HepG2 (cell line): ENCODE measurements around the gene ACVR2A. TPM values are rescaled to one million over a fixed set of nuclear protein-coding genes. Genes with fewer than 3 reads are reported as not detected.

Experiments
- ARHGAP35 ChIP-seq: sonication (generic); formaldehyde crosslinking; IDR thresholded peaks from 2 replicates; pipeline ENCODE4 v1.9.0; 2022; ENCODE audit warnings: mild to moderate bottlenecking, inconsistent platforms, moderate library complexity, missing genetic modification reagents, borderline replicate concordance
- CEBPB ChIP-seq: IDR thresholded peaks from 2 replicates; pipeline ENCODE4 v1.6.1; 2011; ENCODE audit warnings: low read depth, low read length, improper control_type of control experiment, borderline replicate concordance
- DR1 ChIP-seq: sonication (generic); formaldehyde crosslinking; IDR thresholded peaks from 2 replicates; pipeline ENCODE4 v1.8.0; 2021; ENCODE audit warnings: mild to moderate bottlenecking, missing genetic modification reagents, inconsistent platforms
- IKZF1 ChIP-seq: fragments of 450-650 bp; IDR thresholded peaks from 2 replicates; pipeline ENCODE4 v1.7.1; 2016
- KLF13 ChIP-seq: sonication (generic); formaldehyde crosslinking; IDR thresholded peaks from 2 replicates; pipeline ENCODE4 v1.4.0; 2020; ENCODE audit warnings: mild to moderate bottlenecking, missing genetic modification reagents
- LCORL ChIP-seq, 2 experiments: fragments of 450-650 bp in 1 of 2; sonication (generic) in 1 of 2; formaldehyde crosslinking in 1 of 2; IDR thresholded peaks; 2 replicates each; pipeline versions ENCODE4 v1.5.0 to v1.6.1; 2017 to 2020; ENCODE audit warnings: antibody characterized with exemption in 1 of 2, missing genetic modification reagents in 1 of 2
- MIER2 ChIP-seq: IDR thresholded peaks from 2 replicates; pipeline ENCODE4 v1.6.1; 2016; ENCODE audit warnings: missing biosample characterization, missing genetic modification reagents
- MTA3 ChIP-seq: sonication (generic); formaldehyde crosslinking; IDR thresholded peaks from 2 replicates; pipeline ENCODE4 v1.4.0; 2020; ENCODE audit warnings: missing genetic modification reagents
- NAIF1 ChIP-seq: sonication (generic); formaldehyde crosslinking; IDR thresholded peaks from 2 replicates; pipeline ENCODE4 v1.5.0; 2020; ENCODE audit warnings: mild to moderate bottlenecking, missing genetic modification reagents, borderline replicate concordance
- SNAI1 ChIP-seq: sonication (generic); formaldehyde crosslinking; IDR thresholded peaks from 2 replicates; pipeline ENCODE4 v1.5.0; 2020; ENCODE audit warnings: mild to moderate bottlenecking, missing genetic modification reagents, borderline replicate concordance
- THAP11 ChIP-seq: IDR thresholded peaks from 2 replicates; pipeline ENCODE4 v1.6.1; 2016; ENCODE audit warnings: missing biosample characterization, missing genetic modification reagents
- ZFP1 ChIP-seq: IDR thresholded peaks from 2 replicates; pipeline ENCODE4 v1.6.1; 2016
- ZFP36L1 ChIP-seq: sonication (generic); formaldehyde crosslinking; IDR thresholded peaks from 2 replicates; pipeline ENCODE4 v1.8.0; 2022; ENCODE audit warnings: mild to moderate bottlenecking, missing genetic modification reagents, moderate library complexity
- ZMAT3 ChIP-seq: sonication (generic); formaldehyde crosslinking; conservative IDR thresholded peaks from 2 replicates; pipeline ENCODE4 v1.7.0; 2021; ENCODE audit warnings: missing genetic modification reagents
- ZMYM4 ChIP-seq: sonication (generic); formaldehyde crosslinking; IDR thresholded peaks from 2 replicates; pipeline ENCODE4 v1.8.1; 2023; ENCODE audit warnings: mild to moderate bottlenecking, missing genetic modification reagents
- ZNF124 ChIP-seq: sonication (generic); formaldehyde crosslinking; IDR thresholded peaks from 2 replicates; pipeline ENCODE4 v1.4.0; 2020; ENCODE audit warnings: missing genetic modification reagents
- ZNF180 ChIP-seq: sonication (generic); formaldehyde crosslinking; IDR thresholded peaks from 2 replicates; pipeline ENCODE4 v1.4.0; 2020; ENCODE audit warnings: low read depth, missing genetic modification reagents, borderline replicate concordance
- ZNF543 ChIP-seq: sonication (generic); formaldehyde crosslinking; IDR thresholded peaks from 2 replicates; pipeline ENCODE4 v1.4.0; 2020; ENCODE audit warnings: mild to moderate bottlenecking, missing genetic modification reagents
- ZNF773 ChIP-seq: sonication (generic); formaldehyde crosslinking; IDR thresholded peaks from 2 replicates; pipeline ENCODE4 v1.4.0; 2020; ENCODE audit warnings: missing genetic modification reagents, borderline replicate concordance
- ZNF883 ChIP-seq: sonication (generic); formaldehyde crosslinking; IDR thresholded peaks from 2 replicates; pipeline ENCODE4 v1.5.1; 2020; ENCODE audit warnings: mild to moderate bottlenecking, missing genetic modification reagents; ENCODE audit errors: not compliant biosample characterization
- polyA plus RNA-seq, 8 experiments: library from polyadenylated mRNA; depleted of rRNA in 3 of 8; stranded (reverse) in 7 of 8; unstranded in 1 of 8; fragments of >200 nt; fragmentation: Illumina TruSeq in 4 of 8; extraction: Trizol in 4 of 8; gene quantifications; 2 replicates each; pipeline versions ENCODE4 v1.2.1 to v1.2.3, GENCODE V29; 2011 to 2016; ENCODE audit warnings: low read depth in 4 of 8, missing spikeins in 1 of 8, mixed read lengths in 1 of 8; ENCODE audit not compliant: insufficient read depth in 1 of 8
- total RNA-seq, 5 experiments: library from RNA; depleted of rRNA; stranded (reverse); fragments of >200 nt; fragmentation: Illumina TruSeq; extraction: Trizol; gene quantifications; 2 replicates each; pipeline ENCODE4 v1.2.3, GENCODE V29; 2016; ENCODE audit warnings: low read depth in 1 of 5
- TF ChIP-seq, protein P1 (sequence below): sonication (generic); formaldehyde crosslinking; IDR thresholded peaks from 2 replicates; pipeline ENCODE4 v1.8.1; 2022; ENCODE audit warnings: low read depth, mild to moderate bottlenecking, missing genetic modification reagents
- TF ChIP-seq, protein P2 (sequence below): sonication (generic); formaldehyde crosslinking; conservative IDR thresholded peaks from 2 replicates; pipeline ENCODE4 v1.8.1; 2023; ENCODE audit warnings: missing genetic modification reagents
- TF ChIP-seq, protein P3 (sequence below): sonication (generic); formaldehyde crosslinking; IDR thresholded peaks from 2 replicates; pipeline ENCODE4 v1.5.1; 2020; ENCODE audit warnings: mild to moderate bottlenecking, missing genetic modification reagents, moderate library complexity

ACVR2A gene
- total and polyA plus RNA-seq, 2 of the 13 experiments (the other 11 are each of a cell fraction or from before 2014, with no cell fraction given) = 8.3 to 18.0 TPM

DNA sequence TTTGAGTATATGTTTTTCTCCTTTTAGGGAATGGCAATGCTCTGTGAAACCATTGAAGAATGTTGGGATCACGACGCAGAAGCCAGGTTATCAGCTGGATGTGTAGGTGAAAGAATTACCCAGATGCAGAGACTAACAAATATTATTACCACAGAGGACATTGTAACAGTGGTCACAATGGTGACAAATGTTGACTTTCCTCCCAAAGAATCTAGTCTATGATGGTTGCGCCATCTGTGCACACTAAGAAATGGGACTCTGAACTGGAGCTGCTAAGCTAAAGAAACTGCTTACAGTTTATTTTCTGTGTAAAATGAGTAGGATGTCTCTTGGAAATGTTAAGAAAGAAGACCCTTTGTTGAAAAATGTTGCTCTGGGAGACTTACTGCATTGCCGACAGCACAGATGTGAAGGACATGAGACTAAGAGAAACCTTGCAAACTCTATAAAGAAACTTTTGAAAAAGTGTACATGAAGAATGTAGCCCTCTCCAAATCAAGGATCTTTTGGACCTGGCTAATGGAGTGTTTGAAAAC is 82.3 kb downstream of the ACVR2A start (continued):
- no peak for TF ChIP-seq SNAI1 (CRISPR knock-in tag)
- TF ChIP-seq KLF13 = no peak
- TF ChIP-seq ARHGAP35 (CRISPR knock-in tag) = no peak
- no peak for TF ChIP-seq LCORL (IDR thresholded peaks at IDR 0.05)
- peak; percentile 73; the same call in 1 of the 2 replicates for TF ChIP-seq LCORL (CRISPR knock-in tag; IDR thresholded peaks at IDR 0.05)
- TF ChIP-seq ZNF883 (CRISPR knock-in tag) = no peak
- no peak; the same call in none of the 2 replicates for TF ChIP-seq ZFP1 (CRISPR knock-in tag)
- no peak for TF ChIP-seq ZMAT3 (CRISPR knock-in tag)
- no peak for TF ChIP-seq MTA3
- TF ChIP-seq, protein P1, sequence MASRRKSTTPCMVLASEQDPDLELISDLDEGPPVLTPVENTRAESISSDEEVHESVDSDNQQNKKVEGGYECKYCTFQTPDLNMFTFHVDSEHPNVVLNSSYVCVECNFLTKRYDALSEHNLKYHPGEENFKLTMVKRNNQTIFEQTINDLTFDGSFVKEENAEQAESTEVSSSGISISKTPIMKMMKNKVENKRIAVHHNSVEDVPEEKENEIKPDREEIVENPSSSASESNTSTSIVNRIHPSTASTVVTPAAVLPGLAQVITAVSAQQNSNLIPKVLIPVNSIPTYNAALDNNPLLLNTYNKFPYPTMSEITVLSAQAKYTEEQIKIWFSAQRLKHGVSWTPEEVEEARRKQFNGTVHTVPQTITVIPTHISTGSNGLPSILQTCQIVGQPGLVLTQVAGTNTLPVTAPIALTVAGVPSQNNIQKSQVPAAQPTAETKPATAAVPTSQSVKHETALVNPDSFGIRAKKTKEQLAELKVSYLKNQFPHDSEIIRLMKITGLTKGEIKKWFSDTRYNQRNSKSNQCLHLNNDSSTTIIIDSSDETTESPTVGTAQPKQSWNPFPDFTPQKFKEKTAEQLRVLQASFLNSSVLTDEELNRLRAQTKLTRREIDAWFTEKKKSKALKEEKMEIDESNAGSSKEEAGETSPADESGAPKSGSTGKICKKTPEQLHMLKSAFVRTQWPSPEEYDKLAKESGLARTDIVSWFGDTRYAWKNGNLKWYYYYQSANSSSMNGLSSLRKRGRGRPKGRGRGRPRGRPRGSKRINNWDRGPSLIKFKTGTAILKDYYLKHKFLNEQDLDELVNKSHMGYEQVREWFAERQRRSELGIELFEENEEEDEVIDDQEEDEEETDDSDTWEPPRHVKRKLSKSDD (CRISPR knock-in tag) = peak; percentile 82; the same call in 1 of the 2 replicates
- TF ChIP-seq MIER2 = peak; percentile 84
- TF ChIP-seq ZFP36L1 = peak; percentile 93
- no peak; the same call in 1 of the 2 replicates for TF ChIP-seq DR1 (CRISPR knock-in tag)
- TF ChIP-seq ZNF180 (CRISPR knock-in tag) = no peak
- TF ChIP-seq THAP11 (CRISPR knock-in tag) = peak; percentile 81
- no peak for TF ChIP-seq NAIF1 (CRISPR knock-in tag)
- TF ChIP-seq, protein P2, sequence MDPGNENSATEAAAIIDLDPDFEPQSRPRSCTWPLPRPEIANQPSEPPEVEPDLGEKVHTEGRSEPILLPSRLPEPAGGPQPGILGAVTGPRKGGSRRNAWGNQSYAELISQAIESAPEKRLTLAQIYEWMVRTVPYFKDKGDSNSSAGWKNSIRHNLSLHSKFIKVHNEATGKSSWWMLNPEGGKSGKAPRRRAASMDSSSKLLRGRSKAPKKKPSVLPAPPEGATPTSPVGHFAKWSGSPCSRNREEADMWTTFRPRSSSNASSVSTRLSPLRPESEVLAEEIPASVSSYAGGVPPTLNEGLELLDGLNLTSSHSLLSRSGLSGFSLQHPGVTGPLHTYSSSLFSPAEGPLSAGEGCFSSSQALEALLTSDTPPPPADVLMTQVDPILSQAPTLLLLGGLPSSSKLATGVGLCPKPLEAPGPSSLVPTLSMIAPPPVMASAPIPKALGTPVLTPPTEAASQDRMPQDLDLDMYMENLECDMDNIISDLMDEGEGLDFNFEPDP (CRISPR knock-in tag) = no peak
- TF ChIP-seq ZNF773 (CRISPR knock-in tag) = no peak
- TF ChIP-seq, protein P3, sequence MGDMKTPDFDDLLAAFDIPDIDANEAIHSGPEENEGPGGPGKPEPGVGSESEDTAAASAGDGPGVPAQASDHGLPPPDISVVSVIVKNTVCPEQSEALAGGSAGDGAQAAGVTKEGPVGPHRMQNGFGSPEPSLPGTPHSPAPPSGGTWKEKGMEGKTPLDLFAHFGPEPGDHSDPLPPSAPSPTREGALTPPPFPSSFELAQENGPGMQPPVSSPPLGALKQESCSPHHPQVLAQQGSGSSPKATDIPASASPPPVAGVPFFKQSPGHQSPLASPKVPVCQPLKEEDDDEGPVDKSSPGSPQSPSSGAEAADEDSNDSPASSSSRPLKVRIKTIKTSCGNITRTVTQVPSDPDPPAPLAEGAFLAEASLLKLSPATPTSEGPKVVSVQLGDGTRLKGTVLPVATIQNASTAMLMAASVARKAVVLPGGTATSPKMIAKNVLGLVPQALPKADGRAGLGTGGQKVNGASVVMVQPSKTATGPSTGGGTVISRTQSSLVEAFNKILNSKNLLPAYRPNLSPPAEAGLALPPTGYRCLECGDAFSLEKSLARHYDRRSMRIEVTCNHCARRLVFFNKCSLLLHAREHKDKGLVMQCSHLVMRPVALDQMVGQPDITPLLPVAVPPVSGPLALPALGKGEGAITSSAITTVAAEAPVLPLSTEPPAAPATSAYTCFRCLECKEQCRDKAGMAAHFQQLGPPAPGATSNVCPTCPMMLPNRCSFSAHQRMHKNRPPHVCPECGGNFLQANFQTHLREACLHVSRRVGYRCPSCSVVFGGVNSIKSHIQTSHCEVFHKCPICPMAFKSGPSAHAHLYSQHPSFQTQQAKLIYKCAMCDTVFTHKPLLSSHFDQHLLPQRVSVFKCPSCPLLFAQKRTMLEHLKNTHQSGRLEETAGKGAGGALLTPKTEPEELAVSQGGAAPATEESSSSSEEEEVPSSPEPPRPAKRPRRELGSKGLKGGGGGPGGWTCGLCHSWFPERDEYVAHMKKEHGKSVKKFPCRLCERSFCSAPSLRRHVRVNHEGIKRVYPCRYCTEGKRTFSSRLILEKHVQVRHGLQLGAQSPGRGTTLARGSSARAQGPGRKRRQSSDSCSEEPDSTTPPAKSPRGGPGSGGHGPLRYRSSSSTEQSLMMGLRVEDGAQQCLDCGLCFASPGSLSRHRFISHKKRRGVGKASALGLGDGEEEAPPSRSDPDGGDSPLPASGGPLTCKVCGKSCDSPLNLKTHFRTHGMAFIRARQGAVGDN = no peak
- TF ChIP-seq ZNF543 (CRISPR knock-in tag) = peak; percentile 53; the same call in 1 of the 2 replicates
- peak; percentile 99 for TF ChIP-seq CEBPB
- peak; percentile 72; the same call in 1 of the 2 replicates for TF ChIP-seq ZNF124 (CRISPR knock-in tag)
- TF ChIP-seq IKZF1 = no peak
- TF ChIP-seq ZMYM4 = peak; percentile 94
